Vagina (tissue), 2 donors: ENCODE measurements around the gene DBN1. TPM values are rescaled to one million over a fixed set of nuclear protein-coding genes. Genes with fewer than 3 reads are reported as not detected.
A peak's percentile ranks its signal among the peaks of the same experiment; 100 is the strongest.

Experiments used
- DNase-seq, 2 donors: peaks; one replicate each; pipeline ENCODE4 v3.0.0-alpha.2; 2017; ENCODE audit errors: extremely low spot score in 2 of 2
- H3K27ac ChIP-seq: fragments of 200-600 bp; sonication (generic); one replicate; pipeline ENCODE4 v1.5.1; 2019
- H3K27me3 ChIP-seq: fragments of 200-600 bp; sonication (generic); one replicate; pipeline ENCODE4 v1.5.1; 2019
- H3K36me3 ChIP-seq, 2 donors: fragments of 200-600 bp; sonication (generic); one replicate each; pipeline ENCODE4 v1.5.1; 2017 to 2019
- H3K4me1 ChIP-seq: fragments of 200-600 bp; sonication (generic); one replicate; pipeline ENCODE4 v1.5.1; 2019
- H3K4me3 ChIP-seq, 2 donors: fragments of 200-600 bp; sonication (generic); 1 replicate in 1 of 2; 2 replicates in 1 of 2; pipeline ENCODE4 v1.5.1; 2016 to 2019
- H3K9me3 ChIP-seq: fragments of 200-600 bp; sonication (generic); one replicate; pipeline ENCODE4 v1.5.1; 2019
- CTCF ChIP-seq, 3 experiments: fragments of 450-650 bp in 2 of 3; fragments of 200-600 bp in 1 of 3; sonication (generic) in 1 of 3; IDR thresholded peaks; one replicate each; pipeline ENCODE4 v1.5.1; 2017 to 2019; ENCODE audit warnings: antibody characterized with exemption in 3 of 3, mild to moderate bottlenecking in 2 of 3, moderate library complexity in 2 of 3
- POLR2A ChIP-seq, 2 donors: fragments of 450-650 bp; IDR thresholded peaks; one replicate each; pipeline ENCODE4 v1.6.1; 2017; ENCODE audit warnings: antibody characterized with exemption in 2 of 2, mild to moderate bottlenecking in 2 of 2, moderate library complexity in 2 of 2
- POLR2AphosphoS5 ChIP-seq, 2 donors: sonication (generic); formaldehyde crosslinking; IDR thresholded peaks; one replicate each; pipeline ENCODE4 v1.9.0; 2017; ENCODE audit warnings: antibody characterized with exemption in 2 of 2, mild to moderate bottlenecking in 2 of 2, low read depth in 1 of 2; ENCODE audit not compliant: insufficient read depth in 1 of 2
- intact Hi-C: fragments of 100-400 bp; cut with DNase I; formaldehyde crosslinking; loops from one replicate; pipeline ENCODE4 v1.15.1; 2023
- total RNA-seq: library from RNA; depleted of rRNA; stranded (reverse); fragments of >200 nt; gene quantifications from one replicate; pipeline ENCODE4 v1.2.3, GENCODE V29; 2016

Gene DBN1
- total RNA-seq, 1 donor from 2014 or later: 69.0 TPM

GRCh38 chr5:177470759-177471536 is 2.5 kb downstream of the DBN1 start:
- intact Hi-C loops: no loop called here
- H3K9me3 ChIP-seq: no peaks in the 10 kb centered on the region
- H3K4me3 ChIP-seq: peak overlapping the region in 1 of 2 donors; percentile 67
- peaks cover 0 to 12% of the 10 kb centered on the region in 2 donors for H3K36me3 ChIP-seq
- TF ChIP-seq POLR2A (IDR thresholded peaks at IDR 0.05) (no peak), CTCF (IDR thresholded peaks at IDR 0.05) (no peak), POLR2AphosphoS5 (IDR thresholded peaks at IDR 0.05; ENCODE audit: insufficient read depth in 1 of 2, low read depth in 1 of 2) (no peak)
- H3K27me3 ChIP-seq: no peaks in the 10 kb centered on the region
- DNase-seq: no peak
- peak overlapping the region; percentile 83 for H3K27ac ChIP-seq
- peaks cover 57% of the 10 kb centered on the region for H3K4me1 ChIP-seq

GRCh38 chr5:177469750-177470525 is 3.5 kb downstream of the DBN1 start:
- Histone ChIP-seq H3K4me1 (peaks cover 49% of the 10 kb centered on the region), H3K9me3 (no peaks in the 10 kb centered on the region), H3K27ac (peak overlapping the region; percentile 66), H3K4me3 (no peak overlapping the region), H3K36me3 (peaks cover 0 to 21% of the 10 kb centered on the region in 2 donors), H3K27me3 (no peaks in the 10 kb centered on the region)
- DNase-seq: no peak
- intact Hi-C loops: no loop called here
- TF ChIP-seq POLR2A (IDR thresholded peaks at IDR 0.05): no peak
- TF ChIP-seq CTCF (IDR thresholded peaks at IDR 0.05): no peak
- no peak for TF ChIP-seq POLR2AphosphoS5 (IDR thresholded peaks at IDR 0.05; ENCODE audit: insufficient read depth in 1 of 2, low read depth in 1 of 2)

GRCh38 chr5:177468685-177469628 is 4.5 kb downstream of the DBN1 start:
- Histone ChIP-seq H3K36me3 (peaks cover 0 to 24% of the 10 kb centered on the region in 2 donors), H3K27ac (peak overlapping the region; percentile 66), H3K9me3 (no peaks in the 10 kb centered on the region), H3K27me3 (no peaks in the 10 kb centered on the region), H3K4me1 (peaks cover 44% of the 10 kb centered on the region), H3K4me3 (no peak overlapping the region)
- intact Hi-C loops: no loop called here
- TF ChIP-seq CTCF (IDR thresholded peaks at IDR 0.05) (no peak), POLR2AphosphoS5 (IDR thresholded peaks at IDR 0.05; ENCODE audit: insufficient read depth in 1 of 2, low read depth in 1 of 2) (no peak), POLR2A (IDR thresholded peaks at IDR 0.05) (no peak)
- DNase-seq: no peak

- no peak overlapping the region for H3K4me3 ChIP-seq
- no peaks in the 10 kb centered on the region for H3K9me3 ChIP-seq
- H3K27ac ChIP-seq: no peak overlapping the region
- intact Hi-C loops: no loop called here
- DNase-seq: no peak
- H3K4me1 ChIP-seq: peaks cover 42% of the 10 kb centered on the region
- peaks cover 0 to 24% of the 10 kb centered on the region in 2 donors for H3K36me3 ChIP-seq
- no peaks in the 10 kb centered on the region for H3K27me3 ChIP-seq
- TF ChIP-seq CTCF (IDR thresholded peaks at IDR 0.05) (no peak), POLR2AphosphoS5 (IDR thresholded peaks at IDR 0.05; ENCODE audit: insufficient read depth in 1 of 2, low read depth in 1 of 2) (no peak), POLR2A (IDR thresholded peaks at IDR 0.05) (no peak)
Measured at GRCh38 chr5:177468329-177468684, 5.1 kb downstream of the DBN1 start.
